ENCODE results near the gene CDH2.

Gene CDH2

DNA sequence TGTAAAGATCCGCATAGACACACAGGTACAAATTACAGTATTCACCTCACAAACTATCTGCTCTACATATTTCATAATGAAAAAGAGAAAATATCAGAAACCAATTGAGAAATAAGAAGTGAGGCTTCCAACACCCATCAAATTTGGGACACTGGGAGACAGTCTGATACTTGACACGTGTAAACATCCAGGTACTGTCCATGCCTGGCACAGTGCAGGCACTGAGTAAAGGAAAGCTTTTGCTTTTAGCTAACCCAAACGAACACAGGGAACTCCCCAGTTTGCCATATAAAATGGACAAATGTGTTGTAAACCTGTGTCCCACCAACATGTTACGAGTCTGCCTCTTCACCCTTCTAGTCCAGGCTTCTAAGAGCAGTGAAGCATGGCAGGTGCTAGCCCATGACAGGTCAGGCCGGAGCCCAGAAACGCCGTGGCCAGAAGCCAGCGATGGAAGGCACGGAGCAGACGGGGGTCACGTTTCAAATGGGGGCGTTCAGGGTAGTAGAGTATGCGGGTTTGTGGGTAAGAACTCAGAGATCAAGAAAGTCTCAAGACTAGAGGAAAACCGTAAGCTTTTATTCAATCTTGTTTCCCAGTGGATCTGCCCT, 27.0 kb downstream of the CDH2 start:
- peaks cover 5% of the 10 kb centered on the region for H3K36me3 ChIP-seq
- no peaks in the 10 kb centered on the region for H3K27me3 ChIP-seq
- no peak for DNase-seq
- no peak overlapping the region for H3K4me3 ChIP-seq (ENCODE audit: low read depth, low read length)
- TF ChIP-seq, protein P1, sequence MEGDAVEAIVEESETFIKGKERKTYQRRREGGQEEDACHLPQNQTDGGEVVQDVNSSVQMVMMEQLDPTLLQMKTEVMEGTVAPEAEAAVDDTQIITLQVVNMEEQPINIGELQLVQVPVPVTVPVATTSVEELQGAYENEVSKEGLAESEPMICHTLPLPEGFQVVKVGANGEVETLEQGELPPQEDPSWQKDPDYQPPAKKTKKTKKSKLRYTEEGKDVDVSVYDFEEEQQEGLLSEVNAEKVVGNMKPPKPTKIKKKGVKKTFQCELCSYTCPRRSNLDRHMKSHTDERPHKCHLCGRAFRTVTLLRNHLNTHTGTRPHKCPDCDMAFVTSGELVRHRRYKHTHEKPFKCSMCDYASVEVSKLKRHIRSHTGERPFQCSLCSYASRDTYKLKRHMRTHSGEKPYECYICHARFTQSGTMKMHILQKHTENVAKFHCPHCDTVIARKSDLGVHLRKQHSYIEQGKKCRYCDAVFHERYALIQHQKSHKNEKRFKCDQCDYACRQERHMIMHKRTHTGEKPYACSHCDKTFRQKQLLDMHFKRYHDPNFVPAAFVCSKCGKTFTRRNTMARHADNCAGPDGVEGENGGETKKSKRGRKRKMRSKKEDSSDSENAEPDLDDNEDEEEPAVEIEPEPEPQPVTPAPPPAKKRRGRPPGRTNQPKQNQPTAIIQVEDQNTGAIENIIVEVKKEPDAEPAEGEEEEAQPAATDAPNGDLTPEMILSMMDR (IDR thresholded peaks at IDR 0.05; ENCODE audit: low read depth, low read length), result no peak
- no peaks in the 10 kb centered on the region for H3K9me3 ChIP-seq
- no peaks in the 10 kb centered on the region; the same call in 1 of the 2 replicates for H3K4me1 ChIP-seq

DNA sequence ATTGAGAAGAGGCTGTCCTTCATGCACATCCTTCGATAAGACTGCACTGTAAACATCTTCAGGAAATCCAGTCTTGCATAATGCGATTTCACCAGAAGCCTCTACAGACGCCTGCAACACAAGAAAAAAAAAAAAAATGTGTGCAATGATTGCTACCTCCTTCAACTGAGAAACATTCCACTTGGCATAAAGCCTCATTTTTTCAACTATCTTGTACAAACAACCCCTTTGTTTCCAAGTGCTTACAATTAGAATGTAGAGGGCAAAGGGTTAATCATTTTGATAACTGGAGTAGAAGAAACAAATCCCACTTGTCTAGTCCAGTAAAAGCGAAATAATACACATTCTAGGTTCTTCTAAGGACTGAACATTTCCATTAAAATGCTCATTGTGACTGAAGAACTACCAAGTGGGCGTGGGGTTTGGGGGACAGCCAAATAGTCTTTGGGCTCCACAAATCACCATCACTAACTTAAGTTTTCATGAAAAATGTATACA, 29.2 kb downstream of the CDH2 start:
- TF ChIP-seq, protein P1 (IDR thresholded peaks at IDR 0.05; ENCODE audit: low read depth, low read length), result no peak
- no peak for DNase-seq
- H3K4me1 ChIP-seq, result no peaks in the 10 kb centered on the region; the same call in 1 of the 2 replicates
- peaks cover 7% of the 10 kb centered on the region for H3K36me3 ChIP-seq
- H3K27me3 ChIP-seq, result no peaks in the 10 kb centered on the region
- no peaks in the 10 kb centered on the region for H3K9me3 ChIP-seq
- H3K4me3 ChIP-seq (ENCODE audit: low read depth, low read length), result no peak overlapping the region

DNA sequence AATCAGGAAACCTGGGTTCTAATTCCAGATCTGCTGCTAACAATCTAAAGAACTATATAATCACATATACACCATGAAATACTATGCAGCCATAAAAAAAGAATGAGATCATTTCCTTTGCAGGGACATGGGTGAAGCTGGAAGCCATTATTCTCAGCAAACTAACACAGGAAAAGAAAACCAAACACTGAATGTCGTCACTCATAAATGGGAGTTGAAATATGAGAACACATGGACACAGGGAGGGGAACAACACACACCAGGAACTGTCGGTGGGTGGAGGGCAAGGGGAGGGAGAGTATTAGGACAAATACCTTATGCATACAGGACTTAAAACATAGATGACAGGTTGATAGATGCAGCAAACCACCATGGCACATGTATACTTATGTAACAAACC, 33.2 kb downstream of the CDH2 start:
- Histone ChIP-seq H3K9me3 (no peaks in the 10 kb centered on the region), H3K27me3 (no peaks in the 10 kb centered on the region), H3K36me3 (peaks cover 7% of the 10 kb centered on the region), H3K4me3 (ENCODE audit: low read depth, low read length) (no peak overlapping the region), H3K4me1 (no peaks in the 10 kb centered on the region)
- DNase-seq, result no peak
- TF ChIP-seq, protein P1 (IDR thresholded peaks at IDR 0.05; ENCODE audit: low read depth, low read length), result no peak

DNA sequence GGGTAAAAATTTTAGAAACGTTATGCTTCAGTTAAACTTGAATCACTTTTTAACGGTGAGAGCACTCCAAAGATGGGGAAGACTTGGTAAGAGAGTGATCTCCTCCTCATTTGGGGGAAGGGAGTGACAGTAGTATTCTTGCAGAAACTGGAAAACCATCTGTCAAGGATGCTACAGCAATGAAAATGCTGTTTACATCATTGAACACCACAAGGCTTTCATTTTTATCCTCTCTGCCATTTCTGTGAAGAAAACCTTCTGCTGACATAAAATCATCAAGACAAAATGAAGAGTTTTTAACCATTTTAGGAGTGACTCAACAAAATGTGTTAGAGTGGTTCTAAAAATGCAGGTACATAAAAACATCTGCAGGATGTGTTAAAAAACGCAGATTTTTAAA, 38.1 kb downstream of the CDH2 start:
- H3K36me3 ChIP-seq, result no peaks in the 10 kb centered on the region
- DNase-seq, result no peak
- H3K4me1 ChIP-seq, result no peaks in the 10 kb centered on the region
- TF ChIP-seq, protein P1 (IDR thresholded peaks at IDR 0.05; ENCODE audit: low read depth, low read length), result no peak
- H3K4me3 ChIP-seq (ENCODE audit: low read depth, low read length), result no peak overlapping the region
- no peaks in the 10 kb centered on the region for H3K27me3 ChIP-seq
- no peaks in the 10 kb centered on the region for H3K9me3 ChIP-seq

DNA sequence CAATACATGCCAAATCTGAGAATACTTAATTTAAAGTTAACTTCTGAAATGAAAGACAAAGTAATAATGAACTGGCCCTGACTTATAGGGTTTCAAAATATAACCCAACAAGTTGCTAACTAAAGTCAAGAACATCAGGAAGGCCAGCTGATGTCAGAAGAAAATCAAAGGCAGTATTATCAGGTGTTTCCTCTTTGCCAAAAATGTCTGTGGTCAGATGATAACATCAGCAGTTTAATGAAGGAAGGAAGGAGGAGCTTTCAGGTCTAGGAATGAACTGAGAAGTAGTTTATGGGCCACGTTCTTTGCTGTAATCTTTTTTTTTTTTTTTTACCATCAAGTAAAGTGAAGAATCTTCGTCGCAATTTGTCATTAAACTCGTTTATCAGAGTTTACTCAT, 40.9 kb downstream of the CDH2 start:
- Histone ChIP-seq H3K9me3 (no peaks in the 10 kb centered on the region), H3K4me1 (peaks cover 7% of the 10 kb centered on the region), H3K36me3 (no peaks in the 10 kb centered on the region), H3K4me3 (ENCODE audit: low read depth, low read length) (no peak overlapping the region), H3K27me3 (no peaks in the 10 kb centered on the region)
- DNase-seq, result no peak
- TF ChIP-seq, protein P1 (IDR thresholded peaks at IDR 0.05; ENCODE audit: low read depth, low read length), result no peak

DNA sequence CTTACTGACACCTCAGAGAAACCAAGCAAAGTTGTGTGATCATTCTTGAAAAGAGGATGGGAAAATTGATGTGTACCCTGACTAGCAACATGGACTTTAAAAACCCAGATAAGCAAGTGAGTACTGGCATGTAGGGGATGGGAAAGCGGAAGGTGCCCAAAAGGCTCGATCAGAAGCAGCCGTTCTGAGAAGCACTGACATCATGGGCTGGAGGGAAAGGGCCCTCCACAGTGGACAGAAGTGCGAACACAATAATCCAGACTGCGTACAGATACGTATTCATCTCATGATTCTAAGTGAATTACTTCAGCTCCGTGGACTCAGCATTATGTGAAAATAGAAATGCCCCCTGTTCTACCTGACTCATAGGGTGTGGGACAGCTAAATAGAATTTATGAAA, 42.2 kb downstream of the CDH2 start:
- no peak for DNase-seq
- Histone ChIP-seq H3K27me3 (no peaks in the 10 kb centered on the region), H3K4me1 (peaks cover 13% of the 10 kb centered on the region), H3K36me3 (no peaks in the 10 kb centered on the region), H3K9me3 (no peaks in the 10 kb centered on the region), H3K4me3 (ENCODE audit: low read depth, low read length) (no peak overlapping the region)
- TF ChIP-seq, protein P1 (IDR thresholded peaks at IDR 0.05; ENCODE audit: low read depth, low read length), result no peak
